IMR-90 (cell line): Measurements from ENCODE around the gene C1orf167. TPM values are rescaled to one million over a fixed set of nuclear protein-coding genes. Genes with fewer than 3 reads are reported as not detected.

ENCODE experiments used
- ATAC-seq: fragments of 200-7000 bp; cut with Tn5 transposase; 2 replicates; pipeline ENCODE4 v1.9.1; 2020; ENCODE audit warnings: low read depth, mild to moderate bottlenecking, moderate library complexity
- BruUV-seq: library from RNA; stranded (reverse); fragments of 400-500 nt; replicated peaks from 2 replicates; lab custom pipeline; 2021; lab: Mats Ljungman, UMichigan
- CTCF ChIA-PET: fragments of 300-600 bp; formaldehyde crosslinking; extraction: SDS; loops from one replicate; lab custom pipeline; 2021; ENCODE audit warnings: antibody characterized with exemption; lab: Yijun Ruan, JAX
- POLR2A ChIA-PET: fragments of 300-600 bp; sonication (Branson Sonifier 250); formaldehyde crosslinking; loops from one replicate; lab custom pipeline; 2022; ENCODE audit warnings: antibody characterized with exemption; ENCODE audit not compliant: unreplicated experiment; lab: Charles Lee
- DNase-seq: peaks from one replicate; pipeline ENCODE4 v3.0.0; 2013
- H2AFZ ChIP-seq: replicated peaks from 2 replicates; pipeline ENCODE3; 2013; ENCODE audit warnings: low read length, mild to moderate bottlenecking; ENCODE audit not compliant: poor library complexity
- H2AK5ac ChIP-seq: 2 replicates; pipeline ENCODE4 v1.6.1; 2013; ENCODE audit warnings: low read depth, low read length, inconsistent platforms
- H2AK9ac ChIP-seq: replicated peaks from 2 replicates; pipeline ENCODE3; 2013; ENCODE audit warnings: mild to moderate bottlenecking, low read depth, low read length, moderate library complexity; ENCODE audit not compliant: poor library complexity
- H2BK120ac ChIP-seq: 2 replicates; pipeline ENCODE4 v1.6.1; 2013; ENCODE audit warnings: low read depth, low read length, inconsistent platforms
- H2BK15ac ChIP-seq: 3 replicates; pipeline ENCODE4 v1.6.1; 2013; ENCODE audit warnings: low read depth, low read length, inconsistent platforms
- H2BK20ac ChIP-seq: 2 replicates; pipeline ENCODE4 v1.6.1; 2013; ENCODE audit warnings: low read depth, mild to moderate bottlenecking, inconsistent platforms, low read length, moderate library complexity
- H2BK5ac ChIP-seq: 2 replicates; pipeline ENCODE4 v1.6.1; 2013; ENCODE audit warnings: mild to moderate bottlenecking, low read depth, low read length, inconsistent platforms; ENCODE audit not compliant: poor library complexity, severe bottlenecking
- H3K14ac ChIP-seq: replicated peaks from 2 replicates; pipeline ENCODE4 v1.6.1; 2013; ENCODE audit warnings: low read depth, low read length, inconsistent platforms
- H3K18ac ChIP-seq: 2 replicates; pipeline ENCODE4 v1.6.1; 2013; ENCODE audit warnings: low read depth, low read length, control low read depth
- H3K23ac ChIP-seq: 2 replicates; pipeline ENCODE4 v1.6.1; 2013; ENCODE audit warnings: low read depth, low read length, inconsistent platforms
- H3K27ac ChIP-seq: 2 replicates; pipeline ENCODE4 v1.5.1; 2013; ENCODE audit warnings: mild to moderate bottlenecking, control low read depth, low read length; ENCODE audit not compliant: insufficient read depth
- H3K27me3 ChIP-seq: 2 replicates; pipeline ENCODE4 v1.6.1; 2013; ENCODE audit warnings: low read length; ENCODE audit not compliant: control insufficient read depth, insufficient read depth
- H3K36me3 ChIP-seq: 2 replicates; pipeline ENCODE4 v1.6.1; 2013; ENCODE audit warnings: low read length, mixed read lengths; ENCODE audit not compliant: control insufficient read depth, insufficient read depth
- H3K4ac ChIP-seq: 2 replicates; pipeline ENCODE4 v1.6.1; 2013; ENCODE audit warnings: low read depth, low read length, inconsistent platforms
- H3K4me1 ChIP-seq: 2 replicates; pipeline ENCODE4 v1.6.1; 2013; ENCODE audit warnings: low read length, mixed read lengths; ENCODE audit not compliant: control insufficient read depth, insufficient read depth
- H3K4me2 ChIP-seq: 2 replicates; pipeline ENCODE4 v1.6.1; 2013; ENCODE audit warnings: low read depth, mild to moderate bottlenecking, control low read depth, low read length, moderate library complexity
- H3K4me3 ChIP-seq: 2 replicates; pipeline ENCODE4 v1.5.1; 2013; ENCODE audit warnings: low read depth, mild to moderate bottlenecking, control low read depth, low read length, moderate library complexity; ENCODE audit not compliant: insufficient read depth
- H3K56ac ChIP-seq: 2 replicates; pipeline ENCODE4 v1.6.1; 2013; ENCODE audit warnings: low read length, inconsistent platforms; ENCODE audit not compliant: insufficient read depth; ENCODE audit errors: extremely low read depth
- H3K79me1 ChIP-seq, 2 experiments: 2 replicates each; pipeline ENCODE4 v1.6.1; 2013; ENCODE audit warnings: low read length in 2 of 2, inconsistent platforms in 1 of 2, low read depth in 1 of 2
- H3K9ac ChIP-seq: 2 replicates; pipeline ENCODE4 v1.6.1; 2013; ENCODE audit warnings: low read depth, low read length, control low read depth
- H3K9me1 ChIP-seq: 2 replicates; pipeline ENCODE4 v1.6.1; 2013; ENCODE audit warnings: low read length, inconsistent platforms; ENCODE audit not compliant: insufficient read depth
- H3K9me3 ChIP-seq: 2 replicates; pipeline ENCODE4 v1.6.1; 2013; ENCODE audit warnings: low read length; ENCODE audit not compliant: control insufficient read depth, insufficient read depth
- H4K20me1 ChIP-seq: 2 replicates; pipeline ENCODE4 v1.6.1; 2013; ENCODE audit warnings: low read length, inconsistent platforms; ENCODE audit not compliant: insufficient read depth
- H4K5ac ChIP-seq: 2 replicates; pipeline ENCODE4 v1.6.1; 2013; ENCODE audit warnings: mild to moderate bottlenecking, low read depth, low read length, control low read depth
- H4K8ac ChIP-seq, 2 experiments: 2 replicates each; pipeline ENCODE4 v1.6.1; 2013; ENCODE audit warnings: low read depth in 2 of 2, low read length in 2 of 2, control low read depth in 1 of 2, inconsistent platforms in 1 of 2
- H4K91ac ChIP-seq: 2 replicates; pipeline ENCODE4 v1.6.1; 2013; ENCODE audit warnings: low read depth, low read length, inconsistent platforms; ENCODE audit not compliant: insufficient read depth
- BHLHE40 ChIP-seq: fragments of 150-350 bp; IDR thresholded peaks from 2 replicates; pipeline ENCODE4 v1.6.1; 2016; ENCODE audit warnings: mild to moderate bottlenecking, low read depth, low read length
- CEBPB ChIP-seq: IDR thresholded peaks from 2 replicates; pipeline ENCODE4 v1.6.1; 2012; ENCODE audit warnings: low read depth, low read length, improper control_type of control experiment
- CHD1 ChIP-seq: IDR thresholded peaks from 2 replicates; pipeline ENCODE4 v1.6.1; 2012; ENCODE audit warnings: low read depth, low read length, improper control_type of control experiment
- CTCF ChIP-seq: conservative IDR thresholded peaks from 2 replicates; pipeline ENCODE4 v1.5.1; 2012; ENCODE audit warnings: mild to moderate bottlenecking, low read depth, low read length, improper control_type of control experiment
- ELK1 ChIP-seq: fragments of 150-350 bp; IDR thresholded peaks from 2 replicates; pipeline ENCODE4 v1.6.1; 2016; ENCODE audit warnings: low read depth, mild to moderate bottlenecking, low read length, moderate library complexity, borderline replicate concordance
- FOS ChIP-seq: fragments of 150-350 bp; IDR thresholded peaks from 2 replicates; pipeline ENCODE4 v1.6.1; 2016; ENCODE audit warnings: low read depth, low read length
- MAFK ChIP-seq: IDR thresholded peaks from 2 replicates; pipeline ENCODE4 v1.6.1; 2012; ENCODE audit warnings: low read depth, low read length, improper control_type of control experiment
- MAZ ChIP-seq: IDR thresholded peaks from 2 replicates; pipeline ENCODE4 v1.6.1; 2012; ENCODE audit warnings: low read depth, mild to moderate bottlenecking, low read length, improper control_type of control experiment, moderate library complexity, borderline replicate concordance
- MXI1 ChIP-seq: IDR thresholded peaks from 2 replicates; pipeline ENCODE4 v1.6.1; 2012; ENCODE audit warnings: low read depth, mild to moderate bottlenecking, low read length, moderate library complexity, borderline replicate concordance
- NFE2L2 ChIP-seq: fragments of 150-350 bp; IDR thresholded peaks from 2 replicates; pipeline ENCODE4 v1.6.1; 2016; ENCODE audit warnings: low read depth, mild to moderate bottlenecking, low read length
- POLR2A ChIP-seq: IDR thresholded peaks from 2 replicates; pipeline ENCODE4 v1.6.1; 2012; ENCODE audit warnings: mild to moderate bottlenecking, low read depth, low read length
- RAD21 ChIP-seq: IDR thresholded peaks from 2 replicates; pipeline ENCODE4 v1.6.1; 2012; ENCODE audit warnings: low read length, improper control_type of control experiment
- RCOR1 ChIP-seq: IDR thresholded peaks from 2 replicates; pipeline ENCODE4 v1.6.1; 2012; ENCODE audit warnings: mild to moderate bottlenecking, low read length, improper control_type of control experiment; ENCODE audit not compliant: insufficient replicate concordance
- RFX5 ChIP-seq: IDR thresholded peaks from 2 replicates; pipeline ENCODE4 v1.8.0; 2012; ENCODE audit warnings: low read depth, mild to moderate bottlenecking, low read length, moderate library complexity
- SMC3 ChIP-seq: fragments of 150-350 bp; IDR thresholded peaks from 2 replicates; pipeline ENCODE4 v1.6.1; 2016; ENCODE audit warnings: low read depth, mild to moderate bottlenecking, antibody characterized with exemption, low read length, moderate library complexity
- USF2 ChIP-seq: fragments of 150-350 bp; IDR thresholded peaks from 2 replicates; pipeline ENCODE4 v1.6.1; 2017; ENCODE audit warnings: mild to moderate bottlenecking, antibody characterized with exemption, low read length, low read depth
- WGBS, 2 experiments: methylation state at CpG; one replicate each; pipeline versions ENCODE4 v1.1.5 to v1.1.7; 2013; ENCODE audit warnings: missing lambda C conversion rate in 2 of 2; ENCODE audit not compliant: insufficient read length in 1 of 2; ENCODE audit errors: extremely low coverage in 2 of 2; 5-methylcytosine and 5-hydroxymethylcytosine counted together
- dilution Hi-C: fragments of 300-500 bp; cut with HindIII; formaldehyde crosslinking; loops from one replicate; pipeline ENCODE4 v1.14.3; 2018; ENCODE audit warnings: low sequenced_read_pairs; ENCODE audit not compliant: unreplicated experiment
- in situ Hi-C: fragments of 300-500 bp; cut with MboI; formaldehyde crosslinking; loops from 3 replicates; pipeline ENCODE4 v1.14.3; 2019; ENCODE audit warnings: low sequenced_read_pairs, inconsistent platforms, mixed read lengths
- intact Hi-C: fragments of 100-400 bp; cut with micrococcal nuclease; formaldehyde crosslinking; loops from 2 replicates; pipeline ENCODE4 v1.10.0; 2022
- polyA plus RNA-seq, 3 experiments: library from polyadenylated mRNA; depleted of rRNA; stranded (reverse); fragments of >200 nt; gene quantifications; 2 replicates each; pipeline ENCODE4 v1.2.3, GENCODE V29; 2012; ENCODE audit warnings: low replicate concordance in 1 of 3
- total RNA-seq: library from RNA; depleted of rRNA; stranded (reverse); fragments of >200 nt; gene quantifications from 2 replicates; pipeline ENCODE4 v1.2.3, GENCODE V29; 2012

The C1orf167 gene
- total and polyA plus RNA-seq, 2 of the 4 experiments (the other 2 are of a cell fraction), result under 0.01 to 0.15 TPM

- no peak overlapping the region for H3K56ac ChIP-seq
- no peak overlapping the region for H3K23ac ChIP-seq
- DNase-seq, result no peak
- no peak overlapping the region for H2BK5ac ChIP-seq
- H3K9ac ChIP-seq, result no peak overlapping the region
- H3K79me1 ChIP-seq, result no peaks in the 10 kb centered on the region
- dilution Hi-C loops (no loop called here), intact Hi-C loops (no loop called here), in situ Hi-C loops (no loop called here)
- H4K8ac ChIP-seq, result no peak overlapping the region
- no TSS peak for BruUV-seq
- no peak overlapping the region for H2AFZ ChIP-seq
- no peak overlapping the region for H3K4me3 ChIP-seq
- no peak overlapping the region for H2BK15ac ChIP-seq
- H4K5ac ChIP-seq, result no peak overlapping the region
- H4K91ac ChIP-seq, result no peak overlapping the region
- H4K20me1 ChIP-seq, result no peaks in the 10 kb centered on the region
- no peak overlapping the region for H3K18ac ChIP-seq
- H2BK20ac ChIP-seq, result no peak overlapping the region
- no peak overlapping the region for H2BK120ac ChIP-seq
- CTCF ChIA-PET, result no interaction called here
- no peak overlapping the region for H2AK5ac ChIP-seq
- H3K9me3 ChIP-seq, result 0 out of 2 replicates have a peak, but pooled peaks cover 2% of the 10 kb centered on the region
- H2AK9ac ChIP-seq, result no peak overlapping the region
- H3K27ac ChIP-seq, result no peak overlapping the region
- H3K4me2 ChIP-seq, result no peak overlapping the region
- no CpG with 5 or more reads among the region's 1 CpG for WGBS, 2 experiments
- H3K36me3 ChIP-seq, result no peaks in the 10 kb centered on the region
- POLR2A ChIA-PET, result no interaction called here
- no peak for ATAC-seq
- H3K4ac ChIP-seq, result no peak overlapping the region
- no peaks in the 10 kb centered on the region for H3K9me1 ChIP-seq
- H3K4me1 ChIP-seq, result peaks cover 1% of the 10 kb centered on the region; the same call in 1 of the 2 replicates
- H3K27me3 ChIP-seq, result peaks cover 20% of the 10 kb centered on the region
- TF ChIP-seq FOS, result no peak
- no peak for TF ChIP-seq NFE2L2
- TF ChIP-seq CTCF, result no peak
- no peak for TF ChIP-seq ELK1
- no peak for TF ChIP-seq RFX5
- TF ChIP-seq MXI1, result no peak
- no peak for TF ChIP-seq RCOR1
- TF ChIP-seq USF2, result no peak
- TF ChIP-seq MAFK, result no peak
- no peak for TF ChIP-seq POLR2A
- TF ChIP-seq CEBPB, result no peak
- no peak for TF ChIP-seq CHD1
- TF ChIP-seq BHLHE40, result no peak
- TF ChIP-seq RAD21, result no peak
- TF ChIP-seq SMC3, result no peak
- no peak for TF ChIP-seq MAZ
- H3K14ac ChIP-seq, result no peak overlapping the region
These were observed 4.9 kb upstream of the C1orf167 start for GRCh38 chr1:11757047-11757446.
